ENCODE data around the gene STK35.
"Not testable (repeated sequence)": the region's sequence is repeated elsewhere in the genome, so short reads cannot be mapped to it uniquely, and the experiment has no call there.

The STK35 gene

GRCh38 chr20:2178318-2179232 is 76.9 kb downstream of the STK35 start:
- no peak overlapping the region for H3K27ac ChIP-seq
- TF ChIP-seq ZFX (IDR thresholded peaks at IDR 0.05; ENCODE audit: borderline replicate concordance), result no peak

GRCh38 chr20:2179233-2179580 is 77.6 kb downstream of the STK35 start:
- TF ChIP-seq, protein P1, sequence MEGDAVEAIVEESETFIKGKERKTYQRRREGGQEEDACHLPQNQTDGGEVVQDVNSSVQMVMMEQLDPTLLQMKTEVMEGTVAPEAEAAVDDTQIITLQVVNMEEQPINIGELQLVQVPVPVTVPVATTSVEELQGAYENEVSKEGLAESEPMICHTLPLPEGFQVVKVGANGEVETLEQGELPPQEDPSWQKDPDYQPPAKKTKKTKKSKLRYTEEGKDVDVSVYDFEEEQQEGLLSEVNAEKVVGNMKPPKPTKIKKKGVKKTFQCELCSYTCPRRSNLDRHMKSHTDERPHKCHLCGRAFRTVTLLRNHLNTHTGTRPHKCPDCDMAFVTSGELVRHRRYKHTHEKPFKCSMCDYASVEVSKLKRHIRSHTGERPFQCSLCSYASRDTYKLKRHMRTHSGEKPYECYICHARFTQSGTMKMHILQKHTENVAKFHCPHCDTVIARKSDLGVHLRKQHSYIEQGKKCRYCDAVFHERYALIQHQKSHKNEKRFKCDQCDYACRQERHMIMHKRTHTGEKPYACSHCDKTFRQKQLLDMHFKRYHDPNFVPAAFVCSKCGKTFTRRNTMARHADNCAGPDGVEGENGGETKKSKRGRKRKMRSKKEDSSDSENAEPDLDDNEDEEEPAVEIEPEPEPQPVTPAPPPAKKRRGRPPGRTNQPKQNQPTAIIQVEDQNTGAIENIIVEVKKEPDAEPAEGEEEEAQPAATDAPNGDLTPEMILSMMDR (IDR thresholded peaks at IDR 0.05), result no peak
- no peak for TF ChIP-seq ZFX (IDR thresholded peaks at IDR 0.05; ENCODE audit: borderline replicate concordance)
- H3K27ac ChIP-seq, result no peak overlapping the region

- TF ChIP-seq, protein P1 (IDR thresholded peaks at IDR 0.05), result no peak
- no peak for TF ChIP-seq ZFX (IDR thresholded peaks at IDR 0.05; ENCODE audit: borderline replicate concordance)
- H3K27ac ChIP-seq, result no peak overlapping the region
Measured at GRCh38 chr20:2179949-2180348, 78.3 kb downstream of the STK35 start.

GRCh38 chr20:2183381-2183780 is 81.8 kb downstream of the STK35 start:
- no peak overlapping the region for H3K27ac ChIP-seq
- TF ChIP-seq ZFX (IDR thresholded peaks at IDR 0.05; ENCODE audit: borderline replicate concordance), result no peak
- TF ChIP-seq, protein P1 (IDR thresholded peaks at IDR 0.05), result no peak

- H3K27ac ChIP-seq, result not testable (repeated sequence)
Measured at GRCh38 chr20:2184933-2185332, 83.3 kb downstream of the STK35 start.

DNA sequence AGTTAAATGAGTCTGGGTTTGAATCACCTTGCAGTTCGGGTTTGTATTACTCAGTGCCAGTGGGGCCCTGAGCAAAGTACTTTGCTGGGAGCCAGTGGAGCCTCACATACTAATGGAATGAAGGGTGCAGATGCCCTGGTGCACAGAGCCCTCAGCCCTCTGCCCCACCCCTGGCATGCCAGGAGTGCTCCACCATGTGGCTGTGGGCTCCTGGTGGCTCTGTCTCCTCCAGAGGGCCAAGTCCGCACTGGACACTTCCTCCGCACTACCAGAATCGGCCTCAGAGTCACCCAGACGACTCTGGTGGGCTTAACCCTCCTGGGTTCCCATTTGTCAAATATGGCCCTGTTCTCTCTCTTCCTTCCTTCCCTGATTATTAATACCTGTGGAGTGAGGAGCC is 94.0 kb downstream of the STK35 start:
- no peak for TF ChIP-seq ZFX (IDR thresholded peaks at IDR 0.05; ENCODE audit: borderline replicate concordance)
- TF ChIP-seq, protein P1 (IDR thresholded peaks at IDR 0.05), result no peak; the same call in 1 of the 2 replicates
- H3K27ac ChIP-seq, result no peak overlapping the region

GRCh38 chr20:2197166-2197565 is 95.5 kb downstream of the STK35 start:
- TF ChIP-seq, protein P1 (IDR thresholded peaks at IDR 0.05), result no peak
- no peak for TF ChIP-seq ZFX (IDR thresholded peaks at IDR 0.05; ENCODE audit: borderline replicate concordance)
- no peak overlapping the region for H3K27ac ChIP-seq
